Sciatic nerve (tissue), 2 donors: ENCODE results near the gene ATP8A2. TPM values are rescaled to one million over a fixed set of nuclear protein-coding genes. Genes with fewer than 3 reads are reported as not detected.

ENCODE experiments used
- ATAC-seq: fragments of 200-7000 bp; cut with Tn5 transposase; one replicate; pipeline ENCODE4 v1.9.1; 2020; ENCODE audit warnings: mild to moderate bottlenecking, moderate library complexity
- DNase-seq: peaks from one replicate; pipeline ENCODE4 v3.0.0-alpha.2; 2020; ENCODE audit warnings: low spot score
- intact Hi-C: fragments of 100-400 bp; cut with DNase I; formaldehyde crosslinking; loops from one replicate; pipeline ENCODE4 v1.14.2; 2022
- total RNA-seq: library from RNA; stranded (reverse); fragmentation: NEBNext Ultra II Directional; extraction: Animal tissue kit (Norgen Biotek cat#: 25700); gene quantifications from one replicate; pipeline ENCODE4 v1.2.1, GENCODE V29; 2021
- donor health status: DM: no; HTN: no; CAD: no.
- donor health status: DM: no; HTN: no; CAD: no.

The ATP8A2 gene
- total RNA-seq, 1 donor from 2014 or later, result 1.2 TPM

- DNase-seq, result no peak
- ATAC-seq, result no peak
- intact Hi-C loops, result no loop called here
These were observed 74.5 kb downstream of the ATP8A2 start for GRCh38 chr13:25446261-25446660.

- DNase-seq, result no peak
- intact Hi-C loops, result no loop called here
- no peak for ATAC-seq
These were observed 75.6 kb downstream of the ATP8A2 start for GRCh38 chr13:25447396-25447795.

DNA sequence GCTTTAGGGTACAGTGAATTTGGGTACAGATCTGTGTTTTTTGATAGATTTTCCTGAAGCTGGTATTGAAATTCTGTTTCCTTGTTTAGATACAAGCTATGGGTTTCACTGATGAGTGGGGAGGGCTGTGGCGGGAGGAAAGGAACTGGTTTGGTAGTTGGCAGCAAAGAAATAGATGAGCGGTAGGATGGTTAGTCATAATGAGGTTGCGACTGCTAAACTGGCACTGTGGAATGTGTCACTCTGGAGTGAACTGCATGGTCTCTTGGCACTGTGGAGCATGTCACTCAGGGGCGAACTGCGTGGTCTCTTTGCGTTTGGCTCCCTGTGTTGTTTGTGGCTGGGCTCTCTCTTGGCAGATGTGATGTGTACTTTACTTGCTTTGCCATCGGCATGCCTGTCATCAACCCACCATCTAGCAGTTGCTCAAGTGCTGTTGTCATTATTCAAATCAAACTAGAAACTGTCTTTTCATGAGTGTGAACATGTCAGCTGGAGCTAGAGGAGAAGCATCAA lies 82.1 kb downstream of the ATP8A2 start:
- ATAC-seq, result no peak
- DNase-seq, result no peak
- intact Hi-C loops, result no loop called here

DNA sequence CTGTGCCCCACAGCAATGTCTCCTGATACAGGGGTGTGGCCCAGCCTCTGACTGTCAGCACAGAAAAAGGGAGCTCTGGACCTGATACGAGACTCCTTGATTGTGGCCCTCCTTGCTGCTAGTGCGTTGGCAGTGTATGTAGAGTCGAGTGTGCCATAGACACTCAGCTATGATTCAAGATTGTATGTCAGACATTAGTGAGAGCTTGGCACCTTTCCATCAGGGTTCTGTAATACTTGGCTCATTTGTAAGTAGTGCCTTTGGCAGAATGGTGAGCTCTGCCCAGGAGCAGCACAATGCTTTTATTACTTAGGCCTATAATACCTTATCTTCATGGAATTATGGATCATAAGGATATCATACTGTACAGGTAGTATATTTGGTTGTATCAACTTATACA lies 83.4 kb downstream of the ATP8A2 start:
- no peak for DNase-seq
- intact Hi-C loops, result no loop called here
- ATAC-seq, result no peak

DNA sequence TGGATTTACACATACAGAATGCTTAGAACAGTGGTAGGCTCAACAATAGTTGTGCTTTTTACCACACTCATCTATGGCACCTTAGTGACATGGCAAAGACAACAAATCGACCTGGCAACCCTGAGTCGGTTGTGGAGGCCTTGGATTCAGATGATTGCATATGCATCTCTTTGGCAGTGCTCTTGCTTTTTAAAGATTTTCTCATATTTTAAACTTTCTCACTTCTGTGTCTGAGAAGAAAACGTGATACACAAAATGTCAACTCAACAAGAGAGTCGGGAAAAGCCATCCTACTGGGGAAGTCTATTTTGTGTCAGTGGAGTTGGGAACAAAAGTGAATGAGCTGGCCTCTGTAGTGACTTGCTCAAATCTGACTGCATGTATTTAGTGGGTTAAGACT lies 85.8 kb downstream of the ATP8A2 start:
- intact Hi-C loops, result no loop called here
- DNase-seq (no peak), ATAC-seq (no peak)

GRCh38 chr13:25462301-25463125 lies 90.7 kb downstream of the ATP8A2 start:
- ATAC-seq (no peak), DNase-seq (no peak)
- intact Hi-C loops, result no loop called here

DNA sequence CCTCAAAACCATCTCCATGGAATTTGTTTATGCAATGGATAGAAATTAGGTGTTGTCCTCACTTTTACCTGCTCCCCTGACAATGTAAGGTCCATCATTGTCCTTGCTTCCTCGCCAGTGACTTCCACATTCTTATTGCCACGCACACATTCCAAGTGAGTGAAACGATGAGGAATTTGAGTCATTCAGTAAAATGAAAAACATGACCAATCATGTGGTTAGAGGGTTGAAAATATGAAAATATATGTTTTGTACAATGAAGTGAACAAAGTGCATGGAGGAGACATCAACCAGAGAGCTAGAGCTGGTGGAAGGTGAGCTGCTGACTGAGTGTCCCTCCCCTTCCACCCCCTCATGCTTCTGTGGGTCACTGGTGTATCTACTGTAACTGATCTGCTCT lies 91.7 kb downstream of the ATP8A2 start:
- intact Hi-C loops, result no loop called here
- ATAC-seq, result no peak

GRCh38 chr13:25466880-25467279 lies 95.1 kb downstream of the ATP8A2 start:
- no peak for DNase-seq
- intact Hi-C loops, result no loop called here
- ATAC-seq, result no peak

More for the DNA sequence above, 91.7 kb downstream of the ATP8A2 start:
- DNase-seq, result no peak

DNA sequence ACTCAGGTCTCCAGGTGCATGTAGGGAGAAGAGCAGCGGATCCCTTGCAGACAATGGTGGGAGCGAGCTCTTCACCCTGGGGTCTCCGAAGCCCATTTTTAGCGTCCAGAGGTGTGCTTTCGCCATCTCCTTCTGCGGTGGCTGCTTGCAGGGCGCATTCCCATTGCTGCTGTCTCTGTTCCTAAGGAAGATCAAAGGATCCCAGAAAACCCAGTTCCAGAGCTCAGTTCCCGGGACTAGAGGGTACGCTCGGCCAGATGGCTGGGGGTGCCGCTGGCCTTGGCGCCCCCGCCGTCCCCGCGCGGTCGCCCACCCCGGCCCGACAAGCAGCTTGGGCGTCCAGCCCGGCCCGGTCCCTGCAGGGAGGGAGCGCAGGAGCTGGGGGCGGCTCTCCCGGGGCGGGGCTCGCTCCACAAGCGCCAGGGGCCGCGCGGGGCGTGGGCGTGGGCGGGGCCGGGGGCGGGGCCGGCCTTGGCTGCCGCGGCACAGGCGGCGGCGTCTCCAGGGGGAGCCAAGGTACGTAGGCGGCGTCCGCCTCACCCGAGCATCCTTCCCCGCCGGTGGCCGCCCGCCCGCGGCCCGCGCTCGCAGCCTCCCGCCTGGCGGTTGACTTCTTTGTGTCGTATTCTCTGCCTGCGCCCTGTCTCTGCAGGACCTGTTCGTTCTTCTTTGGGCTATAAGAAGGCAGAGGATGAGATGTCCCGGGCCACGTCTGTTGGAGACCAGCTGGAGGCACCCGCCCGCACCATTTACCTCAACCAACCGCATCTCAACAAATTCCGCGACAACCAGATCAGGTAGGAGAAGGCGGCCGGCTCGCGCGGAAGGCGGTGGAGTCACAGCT lies 96.8 kb downstream of the ATP8A2 start:
- no peak for DNase-seq
- intact Hi-C loops, result no loop called here
- no peak for ATAC-seq

- intact Hi-C loops, result no loop called here
- no peak for ATAC-seq
- no peak for DNase-seq
These were observed 97.4 kb downstream of the ATP8A2 start for GRCh38 chr13:25469169-25469525.

DNA sequence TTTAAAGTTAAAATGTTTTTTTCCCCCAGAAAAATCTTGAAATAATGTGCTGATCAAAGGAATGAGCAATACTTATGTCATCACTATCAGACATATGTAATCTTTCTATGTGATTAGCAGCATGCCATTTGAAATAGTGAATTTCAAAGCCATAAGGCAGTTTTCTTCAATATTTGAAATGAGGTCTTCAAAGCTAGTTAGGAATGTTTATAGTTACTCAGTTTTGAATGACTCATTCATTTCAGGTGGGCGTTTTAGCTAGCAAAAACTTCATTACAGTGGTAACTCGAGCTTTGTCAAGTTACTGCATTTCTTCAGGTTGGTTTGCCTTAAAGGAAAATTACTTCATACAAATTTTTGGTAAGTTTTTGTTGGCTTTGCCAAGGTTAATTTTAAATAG lies 102.1 kb downstream of the ATP8A2 start:
- DNase-seq (no peak), ATAC-seq (no peak)
- intact Hi-C loops, result no loop called here

GRCh38 chr13:25478186-25478585 lies 106.4 kb downstream of the ATP8A2 start:
- ATAC-seq, result no peak
- intact Hi-C loops, result no loop called here
- no peak for DNase-seq

DNA sequence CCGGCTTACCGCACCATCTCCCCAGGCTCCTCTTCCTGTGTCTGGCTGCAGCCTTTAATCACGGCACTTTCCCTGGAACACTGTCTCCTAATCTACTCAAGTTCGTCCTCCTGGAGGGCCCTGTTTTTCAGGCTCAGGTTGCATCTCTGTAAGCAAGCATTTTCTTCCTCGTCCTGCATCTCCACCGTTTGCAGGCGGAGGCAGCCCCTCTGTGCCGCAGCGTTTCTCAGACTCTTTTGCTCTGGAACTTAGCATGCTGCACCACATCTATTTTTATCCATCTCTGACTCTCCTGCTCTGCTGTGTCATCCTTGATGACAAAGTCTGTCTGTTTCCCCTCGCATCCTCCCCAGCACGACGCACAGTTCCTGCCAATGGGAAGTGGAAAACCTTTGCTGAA lies 117.5 kb downstream of the ATP8A2 start:
- DNase-seq (no peak), ATAC-seq (no peak)
- intact Hi-C loops, result no loop called here

DNA sequence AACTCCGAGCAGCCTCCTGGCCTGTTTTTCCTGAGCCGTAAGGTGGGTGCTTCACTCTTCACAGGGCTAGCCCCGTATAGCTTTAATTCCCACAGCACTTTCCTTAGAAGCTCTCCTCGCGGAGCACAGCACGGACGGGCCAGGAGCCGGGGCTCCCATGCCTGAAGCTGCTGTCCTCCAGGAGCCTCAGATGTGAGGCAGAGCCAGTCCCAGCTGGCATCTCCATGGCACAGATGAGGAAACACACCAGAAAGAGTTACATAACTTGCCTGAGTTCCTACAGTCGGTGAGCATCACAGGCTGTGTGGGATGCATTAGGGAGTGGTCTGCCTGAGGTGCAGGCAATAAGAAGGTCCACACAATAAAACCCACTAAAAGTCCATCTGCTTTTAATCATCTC lies 118.5 kb downstream of the ATP8A2 start:
- intact Hi-C loops, result no loop called here
- ATAC-seq (no peak), DNase-seq (no peak)

DNA sequence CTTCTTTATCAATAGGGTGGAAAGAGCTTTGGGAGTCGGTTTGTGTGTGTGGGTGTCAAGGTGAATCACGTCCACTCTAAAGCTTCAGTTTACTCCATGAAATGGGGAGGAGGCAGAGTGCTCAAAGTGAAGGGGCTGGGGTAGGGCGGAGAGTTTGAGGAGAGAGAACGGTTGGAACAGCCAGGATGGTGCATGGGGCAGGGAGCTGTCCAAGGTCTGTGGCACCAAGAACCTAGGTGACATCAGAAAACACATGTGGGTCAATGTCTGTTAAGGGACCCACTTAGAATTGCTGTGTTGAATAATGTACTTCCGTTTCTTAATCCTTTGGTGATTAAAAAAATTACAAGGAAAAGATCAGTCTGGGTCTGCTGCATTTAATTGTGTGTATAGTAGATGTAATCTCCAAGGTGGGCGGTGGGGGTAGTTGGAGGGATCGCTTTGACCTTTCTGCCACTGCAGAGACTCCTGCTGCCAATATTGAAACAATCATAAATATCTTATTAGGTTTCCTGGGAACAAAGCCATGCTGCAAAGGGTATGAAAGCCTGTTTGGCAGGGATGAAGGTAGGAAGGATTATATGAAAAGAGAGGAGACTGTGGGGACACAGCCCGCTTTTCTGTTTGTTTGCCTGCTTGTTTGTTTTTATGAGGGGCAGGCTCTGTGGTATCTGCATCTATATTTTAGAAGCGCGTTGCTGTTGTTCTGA lies 122.3 kb downstream of the ATP8A2 start:
- intact Hi-C loops, result no loop called here
- no peak for ATAC-seq
- DNase-seq, result no peak

- no peak for ATAC-seq
- no peak for DNase-seq
- intact Hi-C loops, result no loop called here
These were observed 123.1 kb downstream of the ATP8A2 start for GRCh38 chr13:25494698-25495411.

GRCh38 chr13:25501231-25501630 lies 129.5 kb downstream of the ATP8A2 start:
- intact Hi-C loops, result no loop called here

DNA sequence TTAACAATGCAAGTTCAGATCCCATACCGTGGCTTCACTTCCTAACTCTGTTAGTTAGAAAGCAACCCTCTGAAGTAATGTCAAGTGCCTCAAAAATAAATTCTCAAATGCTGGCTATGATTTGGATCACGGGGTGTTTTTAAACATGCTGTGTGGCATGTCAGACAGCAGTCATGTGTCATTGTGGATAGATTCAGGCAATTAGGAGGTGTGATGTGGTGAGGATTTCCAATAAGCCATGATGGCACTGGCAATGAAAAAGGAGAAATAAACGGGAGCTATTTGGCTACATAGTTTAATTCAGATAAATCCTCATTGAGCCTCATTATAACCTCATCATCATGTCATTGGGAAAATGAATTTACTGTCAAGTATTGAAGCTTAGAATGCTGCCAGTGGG lies 130.3 kb downstream of the ATP8A2 start:
- intact Hi-C loops, result no loop called here
- no peak for DNase-seq
- ATAC-seq, result no peak

More at GRCh38 chr13:25501231-25501630, 129.5 kb downstream of the ATP8A2 start:
- no peak for ATAC-seq
- DNase-seq, result no peak

DNA sequence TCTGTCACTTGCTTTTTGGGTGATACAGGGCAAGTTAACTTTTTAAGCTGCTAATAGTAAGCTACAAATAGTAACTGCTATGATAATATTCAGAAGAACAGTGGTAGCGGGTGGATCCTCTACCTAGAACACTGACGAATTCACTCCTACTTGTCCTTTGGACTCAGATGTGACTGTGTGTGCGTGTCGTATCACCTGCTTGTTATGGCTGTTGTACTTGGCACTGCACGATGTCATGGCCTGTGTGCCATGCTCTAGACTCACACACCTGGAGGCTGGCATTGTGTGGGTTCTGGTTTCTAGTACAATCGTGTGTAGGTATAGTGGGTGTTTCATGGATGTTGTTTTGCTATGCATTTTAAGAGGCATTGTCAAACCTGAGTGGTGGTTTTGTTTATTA lies 130.8 kb downstream of the ATP8A2 start:
- intact Hi-C loops, result no loop called here
- no peak for ATAC-seq
- DNase-seq, result no peak
